HS-27A (cell line): ENCODE data around the gene STARD8.
"Not testable (repeated sequence)": the region's sequence is repeated elsewhere in the genome, so short reads cannot be mapped to it uniquely, and the experiment has no call there.

ENCODE experiments used
- DNase-seq: peaks from one replicate; pipeline ENCODE4 v3.0.0-alpha.2; 2012; ENCODE audit warnings: low read depth, missing footprints

STARD8 gene

GRCh38 chrX:68717663-68718442 lies 70.4 kb downstream of the STARD8 start:
- DNase-seq: no peak

GRCh38 chrX:68718443-68718820 lies 71.0 kb downstream of the STARD8 start:
- DNase-seq: no peak

- DNase-seq: no peak
These were observed 71.9 kb downstream of the STARD8 start for GRCh38 chrX:68719181-68719903.

GRCh38 chrX:68719904-68720614 lies 72.6 kb downstream of the STARD8 start:
- DNase-seq: no peak

- no peak for DNase-seq
These were observed 73.4 kb downstream of the STARD8 start for GRCh38 chrX:68720851-68721250.

GRCh38 chrX:68721546-68721945 lies 74.1 kb downstream of the STARD8 start:
- no peak for DNase-seq

GRCh38 chrX:68721991-68722860 lies 74.8 kb downstream of the STARD8 start:
- DNase-seq: no peak

- no peak for DNase-seq
These were observed 76.2 kb downstream of the STARD8 start for GRCh38 chrX:68723491-68724155.

GRCh38 chrX:68724531-68725020 lies 77.1 kb downstream of the STARD8 start:
- DNase-seq: no peak

GRCh38 chrX:68725756-68726365 lies 78.4 kb downstream of the STARD8 start:
- no peak for DNase-seq

- DNase-seq: no peak
These were observed 78.9 kb downstream of the STARD8 start for GRCh38 chrX:68726366-68726765.

- DNase-seq: no peak
These were observed 80.2 kb downstream of the STARD8 start for GRCh38 chrX:68727696-68728095.

- DNase-seq: no peak
These were observed 80.7 kb downstream of the STARD8 start for GRCh38 chrX:68728186-68728585.

GRCh38 chrX:68731254-68731653 lies 83.8 kb downstream of the STARD8 start:
- DNase-seq: no peak

- peak; percentile 9 for DNase-seq
These were observed 85.5 kb downstream of the STARD8 start for GRCh38 chrX:68732906-68733493.

GRCh38 chrX:68735266-68735665 lies 87.8 kb downstream of the STARD8 start:
- no peak for DNase-seq

GRCh38 chrX:68741864-68742263 lies 94.4 kb downstream of the STARD8 start:
- DNase-seq: not testable (repeated sequence)

- DNase-seq: no peak
These were observed 96.3 kb downstream of the STARD8 start for GRCh38 chrX:68743754-68744153.

GRCh38 chrX:68746988-68747387 lies 99.5 kb downstream of the STARD8 start:
- no peak for DNase-seq

- no peak for DNase-seq
These were observed 100.6 kb downstream of the STARD8 start for GRCh38 chrX:68748030-68748429.
